Measurements from ENCODE around the gene P3H2.

Gene P3H2

DNA sequence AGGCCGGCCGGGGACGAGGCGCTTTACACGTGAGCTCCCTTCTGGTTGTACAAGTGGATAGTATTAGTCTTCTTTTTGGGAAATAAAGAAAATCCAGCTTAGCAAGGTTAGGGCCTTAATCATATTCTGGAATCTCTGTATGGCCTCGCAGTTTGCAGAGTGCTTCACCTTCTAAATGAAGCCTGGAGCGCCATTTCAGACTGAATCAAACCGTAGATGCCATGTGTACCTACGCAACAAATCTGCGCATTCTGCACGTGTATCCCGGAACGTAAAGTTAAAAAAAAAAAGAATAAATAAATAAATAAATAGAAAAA is 322 bp upstream of the P3H2 start (continued):
- TF ChIP-seq ARNTL (CRISPR knock-in tag; IDR thresholded peaks at IDR 0.05; ENCODE audit: borderline replicate concordance, low read depth) = no peak

DNA sequence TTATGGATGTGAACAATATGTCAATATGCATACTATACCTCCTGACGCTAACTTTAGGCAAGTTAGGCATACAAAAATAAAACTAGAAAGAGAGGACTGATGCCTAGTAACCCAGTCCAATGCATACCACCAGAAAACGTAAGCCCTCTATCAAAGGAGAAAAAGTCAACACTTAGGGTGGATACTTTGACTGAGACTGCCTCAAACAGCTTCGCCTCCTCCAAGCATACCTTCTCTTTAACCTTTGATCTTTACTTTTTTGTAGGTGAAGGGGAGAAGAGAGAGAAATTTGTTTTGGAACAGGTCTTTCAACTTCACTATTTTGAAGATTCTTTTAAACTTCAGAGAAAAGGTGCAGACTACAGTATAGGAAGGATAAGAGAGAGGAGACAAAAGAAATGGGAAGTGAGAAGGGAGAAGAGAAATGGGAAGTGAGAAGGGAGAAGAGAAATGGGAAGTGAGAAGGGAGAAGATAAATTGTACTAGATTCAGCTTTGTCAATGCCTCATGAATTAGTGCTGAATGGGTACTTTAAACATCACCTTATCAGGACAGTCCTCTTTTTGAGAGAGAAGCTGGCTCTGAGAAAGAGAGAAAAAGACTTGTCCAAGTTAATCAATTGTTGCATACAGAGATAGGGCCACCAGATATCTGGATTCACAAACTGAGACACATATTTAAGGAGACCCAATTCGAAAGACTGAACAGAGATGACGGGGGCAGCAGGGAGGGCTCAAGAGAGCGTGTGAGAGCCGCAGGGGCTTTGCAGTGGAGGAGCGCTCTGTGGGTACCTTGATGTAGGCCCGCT is 1.0 kb downstream of the P3H2 start:
- no peak for ATAC-seq
- TF ChIP-seq TOX (CRISPR knock-in tag; IDR thresholded peaks at IDR 0.05; ENCODE audit: borderline replicate concordance) = no peak
- TF ChIP-seq ISL1 (CRISPR knock-in tag; IDR thresholded peaks at IDR 0.05) = no peak
- TF ChIP-seq TSHZ2 (CRISPR knock-in tag; IDR thresholded peaks at IDR 0.05) = no peak
- TF ChIP-seq, protein P1, sequence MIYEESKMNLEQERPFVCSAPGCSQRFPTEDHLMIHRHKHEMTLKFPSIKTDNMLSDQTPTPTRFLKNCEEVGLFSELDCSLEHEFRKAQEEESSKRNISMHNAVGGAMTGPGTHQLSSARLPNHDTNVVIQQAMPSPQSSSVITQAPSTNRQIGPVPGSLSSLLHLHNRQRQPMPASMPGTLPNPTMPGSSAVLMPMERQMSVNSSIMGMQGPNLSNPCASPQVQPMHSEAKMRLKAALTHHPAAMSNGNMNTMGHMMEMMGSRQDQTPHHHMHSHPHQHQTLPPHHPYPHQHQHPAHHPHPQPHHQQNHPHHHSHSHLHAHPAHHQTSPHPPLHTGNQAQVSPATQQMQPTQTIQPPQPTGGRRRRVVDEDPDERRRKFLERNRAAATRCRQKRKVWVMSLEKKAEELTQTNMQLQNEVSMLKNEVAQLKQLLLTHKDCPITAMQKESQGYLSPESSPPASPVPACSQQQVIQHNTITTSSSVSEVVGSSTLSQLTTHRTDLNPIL (CRISPR knock-in tag; IDR thresholded peaks at IDR 0.05; ENCODE audit: low read depth) = no peak
- no peak for TF ChIP-seq ESRRG (CRISPR knock-in tag; IDR thresholded peaks at IDR 0.05)
- TF ChIP-seq PPARA (CRISPR knock-in tag; IDR thresholded peaks at IDR 0.05; ENCODE audit: borderline replicate concordance) = no peak
- TF ChIP-seq BACH2 (CRISPR knock-in tag; IDR thresholded peaks at IDR 0.05; ENCODE audit: borderline replicate concordance) = no peak
- no peak for TF ChIP-seq OSR1 (CRISPR knock-in tag; IDR thresholded peaks at IDR 0.05)
- TF ChIP-seq ZNF70 (CRISPR knock-in tag; IDR thresholded peaks at IDR 0.05) = no peak
- no peak for TF ChIP-seq CSDC2 (CRISPR knock-in tag; IDR thresholded peaks at IDR 0.05)
- TF ChIP-seq ZFP30 (CRISPR knock-in tag; IDR thresholded peaks at IDR 0.05) = no peak
- TF ChIP-seq, protein P2, sequence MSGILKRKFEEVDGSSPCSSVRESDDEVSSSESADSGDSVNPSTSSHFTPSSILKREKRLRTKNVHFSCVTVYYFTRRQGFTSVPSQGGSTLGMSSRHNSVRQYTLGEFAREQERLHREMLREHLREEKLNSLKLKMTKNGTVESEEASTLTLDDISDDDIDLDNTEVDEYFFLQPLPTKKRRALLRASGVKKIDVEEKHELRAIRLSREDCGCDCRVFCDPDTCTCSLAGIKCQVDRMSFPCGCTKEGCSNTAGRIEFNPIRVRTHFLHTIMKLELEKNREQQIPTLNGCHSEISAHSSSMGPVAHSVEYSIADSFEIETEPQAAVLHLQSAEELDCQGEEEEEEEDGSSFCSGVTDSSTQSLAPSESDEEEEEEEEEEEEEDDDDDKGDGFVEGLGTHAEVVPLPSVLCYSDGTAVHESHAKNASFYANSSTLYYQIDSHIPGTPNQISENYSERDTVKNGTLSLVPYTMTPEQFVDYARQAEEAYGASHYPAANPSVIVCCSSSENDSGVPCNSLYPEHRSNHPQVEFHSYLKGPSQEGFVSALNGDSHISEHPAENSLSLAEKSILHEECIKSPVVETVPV (CRISPR knock-in tag; IDR thresholded peaks at IDR 0.05) = no peak
- TF ChIP-seq ZNF8 (CRISPR knock-in tag; IDR thresholded peaks at IDR 0.05) = no peak
- no peak for TF ChIP-seq RARB (CRISPR knock-in tag; IDR thresholded peaks at IDR 0.05)
- no peak for TF ChIP-seq ZNF565 (CRISPR knock-in tag; conservative IDR thresholded peaks at IDR 0.05; ENCODE audit: low read depth)
- TF ChIP-seq PATZ1 (CRISPR knock-in tag; IDR thresholded peaks at IDR 0.05; ENCODE audit: borderline replicate concordance) = no peak
- TF ChIP-seq ARNTL (CRISPR knock-in tag; IDR thresholded peaks at IDR 0.05; ENCODE audit: borderline replicate concordance, low read depth) = no peak

GRCh38 chr3:190118438-190118837 is 2.3 kb downstream of the P3H2 start:
- ATAC-seq = no peak
- TF ChIP-seq ZNF565 (CRISPR knock-in tag; conservative IDR thresholded peaks at IDR 0.05; ENCODE audit: low read depth) (no peak), ZNF8 (CRISPR knock-in tag; IDR thresholded peaks at IDR 0.05) (no peak), ESRRG (CRISPR knock-in tag; IDR thresholded peaks at IDR 0.05) (no peak), TOX (CRISPR knock-in tag; IDR thresholded peaks at IDR 0.05; ENCODE audit: borderline replicate concordance) (no peak), ZC3H10 (CRISPR knock-in tag; IDR thresholded peaks at IDR 0.05) (no peak), GLIS3 (CRISPR knock-in tag; IDR thresholded peaks at IDR 0.05) (no peak), RARB (CRISPR knock-in tag; IDR thresholded peaks at IDR 0.05) (no peak), ARNTL (CRISPR knock-in tag; IDR thresholded peaks at IDR 0.05; ENCODE audit: borderline replicate concordance, low read depth) (no peak)
- TF ChIP-seq, protein P1 (CRISPR knock-in tag; IDR thresholded peaks at IDR 0.05; ENCODE audit: low read depth) = no peak
